ENCODE data around the gene CBR4. TPM values are rescaled to one million over a fixed set of nuclear protein-coding genes. Genes with fewer than 3 reads are reported as not detected.
"Not testable (repeated sequence)": the region's sequence is repeated elsewhere in the genome, so short reads cannot be mapped to it uniquely, and the experiment has no call there.

The CBR4 gene
- total RNA-seq, 1 experiment from 2014 or later = 25.2 TPM

DNA sequence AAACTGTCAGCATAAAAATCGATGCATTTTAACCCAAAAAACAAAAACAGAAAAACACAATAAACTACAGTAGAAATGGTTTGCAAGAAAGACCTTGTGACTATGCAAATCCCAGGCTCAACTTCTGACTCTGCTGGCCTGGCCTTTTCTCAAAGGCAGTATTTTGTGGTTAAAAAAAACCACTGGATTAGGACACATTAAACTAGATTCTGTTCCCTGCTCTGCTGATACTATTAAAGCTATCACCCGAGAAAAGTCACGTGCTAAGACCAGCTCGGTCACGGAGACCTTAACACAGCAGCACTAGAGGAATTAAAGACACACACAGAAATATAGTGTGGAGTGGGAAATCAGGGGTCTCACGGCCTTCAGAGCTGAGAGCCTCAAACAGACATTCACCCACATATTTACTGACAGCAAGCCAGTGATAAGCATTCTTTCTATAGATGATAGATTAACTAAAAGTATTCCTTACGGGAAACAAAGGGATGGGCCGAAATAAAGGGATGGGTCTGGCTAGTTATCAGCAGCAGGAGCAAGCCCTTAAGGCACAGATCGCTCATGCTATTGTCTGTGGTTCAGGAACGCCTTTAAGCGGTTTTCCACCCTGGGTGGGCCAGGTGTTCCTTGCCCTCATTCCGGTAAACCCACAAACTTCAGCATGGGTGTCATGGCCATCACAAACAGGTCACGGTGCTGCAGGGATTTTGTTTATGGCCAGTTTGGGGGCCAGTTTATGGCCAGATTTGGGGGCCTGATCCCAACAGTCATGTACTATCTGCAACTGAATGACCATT, 16.1 kb downstream of the CBR4 start:
- peak; percentile 14 for DNase-seq (ENCODE audit: low spot score)

GRCh38 chr4:168992952-168993482, 17.0 kb downstream of the CBR4 start:
- DNase-seq (ENCODE audit: low spot score) = not testable (repeated sequence)

DNA sequence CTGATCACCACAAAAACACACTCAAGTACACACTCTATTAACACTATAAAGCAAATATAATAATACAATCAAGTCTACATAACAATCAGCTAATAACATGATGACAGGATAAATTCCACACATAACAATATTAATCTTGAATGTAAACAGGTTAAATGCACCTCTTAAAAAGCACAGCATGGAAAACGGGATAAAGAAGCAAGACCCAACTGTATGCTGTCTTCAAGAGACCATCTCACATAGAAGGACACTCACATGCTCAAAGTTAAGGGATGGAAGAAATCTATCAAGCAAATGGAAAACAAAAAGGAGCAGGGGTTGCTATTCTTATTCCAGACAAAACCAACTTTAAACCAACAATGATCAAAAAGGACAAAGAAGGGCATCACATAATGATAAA, 28.1 kb downstream of the CBR4 start:
- DNase-seq (ENCODE audit: low spot score) = no peak

GRCh38 chr4:168981460-168981859, 28.6 kb downstream of the CBR4 start:
- no peak for DNase-seq (ENCODE audit: low spot score)

- no peak for DNase-seq (ENCODE audit: low spot score)
These were observed 30.7 kb downstream of the CBR4 start for GRCh38 chr4:168979338-168979737.

- DNase-seq (ENCODE audit: low spot score) = no peak
These were observed 31.9 kb downstream of the CBR4 start for GRCh38 chr4:168978001-168978700.

- DNase-seq (ENCODE audit: low spot score) = no peak
These were observed 37.5 kb downstream of the CBR4 start for GRCh38 chr4:168972596-168972995.

DNA sequence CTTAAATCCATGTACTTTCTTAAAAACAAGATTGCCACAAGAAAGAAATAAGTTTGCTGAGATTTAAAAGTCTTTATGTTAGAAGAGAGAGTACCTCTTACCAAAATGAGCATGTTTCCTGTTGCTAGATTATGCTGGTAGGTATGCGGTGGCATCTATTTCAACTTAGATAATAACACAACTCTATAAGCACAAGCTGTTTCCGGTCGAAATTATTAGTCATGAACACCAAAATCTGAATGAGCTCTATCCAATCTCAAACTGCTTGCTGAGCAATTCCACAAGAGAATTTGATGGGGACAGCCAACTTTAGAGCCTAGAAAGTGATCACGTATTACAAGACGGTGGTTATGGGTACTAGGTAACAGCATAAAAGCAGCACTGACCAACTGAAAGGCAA, 49.3 kb downstream of the CBR4 start:
- DNase-seq (ENCODE audit: low spot score) = no peak

GRCh38 chr4:168955674-168956073, 54.4 kb downstream of the CBR4 start:
- DNase-seq (ENCODE audit: low spot score) = no peak

DNA sequence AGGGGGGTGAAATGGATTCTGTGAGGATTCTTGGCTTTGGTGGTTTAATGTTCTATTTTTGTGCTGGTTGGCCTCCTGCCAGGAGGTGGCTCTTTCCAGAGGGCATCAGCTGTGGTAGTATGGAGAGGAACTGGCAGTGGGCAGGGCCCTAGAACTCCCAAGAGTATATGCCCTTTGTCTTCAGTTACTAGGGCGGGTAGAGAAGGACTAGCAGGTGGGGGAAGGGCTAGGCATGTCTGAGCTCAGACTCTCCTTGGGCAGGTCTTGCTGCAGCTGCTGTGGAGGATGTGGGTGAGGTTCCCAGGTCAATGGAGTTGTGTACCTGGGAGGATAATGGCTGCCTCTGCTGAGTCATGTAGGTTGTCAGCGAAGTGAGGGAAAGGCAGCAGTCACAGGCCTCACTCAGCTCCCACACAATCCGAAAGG, 57.2 kb downstream of the CBR4 start:
- DNase-seq (ENCODE audit: low spot score) = not testable (repeated sequence)

DNA sequence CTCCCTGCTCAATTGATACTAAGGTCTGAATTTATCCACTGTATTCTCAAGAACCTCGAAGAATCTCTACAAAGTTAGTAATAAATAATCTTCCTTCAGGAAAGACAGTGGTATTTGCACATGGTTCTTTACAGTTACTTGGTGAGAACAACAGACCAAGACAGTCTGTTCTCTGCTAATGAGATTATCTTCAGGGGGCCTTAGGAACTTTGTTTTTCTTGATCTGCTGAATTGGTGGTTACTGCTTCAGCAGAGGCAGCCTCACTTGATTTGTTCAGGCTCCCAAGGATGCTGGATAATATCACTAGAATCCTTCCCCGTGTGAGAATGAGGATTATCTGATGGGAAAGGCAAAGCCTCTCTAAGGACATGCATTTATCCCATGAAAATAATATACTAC, 64.8 kb downstream of the CBR4 start:
- no peak for DNase-seq (ENCODE audit: low spot score)

DNA sequence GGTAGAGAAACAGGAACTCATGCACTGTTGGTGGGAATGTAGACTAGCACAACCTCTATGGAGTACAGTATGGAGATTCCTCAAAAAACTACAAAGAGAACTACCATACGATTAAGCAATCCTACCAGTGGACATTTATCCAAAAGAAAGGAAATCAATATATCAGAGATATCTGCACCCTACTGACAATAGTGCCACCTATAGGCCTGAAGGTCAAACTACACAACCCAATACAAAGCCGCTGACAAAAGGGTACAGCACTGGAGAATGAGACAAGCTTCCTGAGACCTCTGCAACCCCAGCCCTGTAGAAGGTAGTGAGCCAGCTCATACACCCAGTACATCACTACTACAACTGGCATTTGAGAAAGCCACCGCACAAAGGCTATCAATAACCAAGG, 67.1 kb downstream of the CBR4 start:
- DNase-seq (ENCODE audit: low spot score) = no peak
